Motor neuron (in vitro differentiated cells): ENCODE data around the gene KCNN3. TPM values are rescaled to one million over a fixed set of nuclear protein-coding genes. Genes with fewer than 3 reads are reported as not detected.

ENCODE experiments used
- ATAC-seq, 8 experiments: fragments of 200-7000 bp; cut with Tn5 transposase; replicated peaks in 6 of 8; 2 replicates each; pipeline ENCODE4 v1.8.0; 2021; ENCODE audit warnings: mild to moderate bottlenecking in 8 of 8, moderate library complexity in 8 of 8
- H3K27ac ChIP-seq, 2 donors: fragments of 250-450 bp; sonication (Bioruptor Pico); 2 replicates each; pipeline ENCODE4 v1.9.0; 2021; ENCODE audit warnings: antibody characterized with exemption in 2 of 2, mild to moderate bottlenecking in 2 of 2, moderate library complexity in 1 of 2
- H3K4me1 ChIP-seq, 2 donors: fragments of 250-450 bp; sonication (Bioruptor Pico); replicated peaks in 1 of 2; 2 replicates each; pipeline ENCODE4 v1.6.1; 2021; ENCODE audit warnings: antibody characterized with exemption in 2 of 2, mild to moderate bottlenecking in 2 of 2, moderate library complexity in 1 of 2
- H3K4me3 ChIP-seq, 5 donors: fragments of 250-450 bp; sonication (Bioruptor Pico); 2 replicates each; pipeline ENCODE4 v1.9.0; 2021; ENCODE audit warnings: antibody characterized with exemption in 5 of 5, mild to moderate bottlenecking in 5 of 5, moderate library complexity in 4 of 5
- WGBS, 10 experiments: fragments of 450-650 bp; shearing (Covaris generic); methylation state at CpG; one replicate each; pipeline ENCODE4 v1.0.0; 2022; 5-methylcytosine and 5-hydroxymethylcytosine counted together
- in situ Hi-C, 9 experiments: fragments of 400-800 bp; cut with MboI; loops; one replicate each; pipeline ENCODE4 v1.15.0; 2021; ENCODE audit warnings: low sequenced_read_pairs in 9 of 9, low pct_unique_long_range_greater_than_20kb in 2 of 9; ENCODE audit not compliant: unreplicated experiment in 9 of 9
- total RNA-seq, 8 experiments: library from RNA; unstranded; fragments of 300-600 nt; gene quantifications; 2 replicates each; pipeline versions ENCODE4 v1.2.3 to v1.2.4, GENCODE V29; 2022

KCNN3 gene
- total RNA-seq, 8 experiments from 2014 or later = 0.50 to 16.1 (median 1.5) TPM

DNA sequence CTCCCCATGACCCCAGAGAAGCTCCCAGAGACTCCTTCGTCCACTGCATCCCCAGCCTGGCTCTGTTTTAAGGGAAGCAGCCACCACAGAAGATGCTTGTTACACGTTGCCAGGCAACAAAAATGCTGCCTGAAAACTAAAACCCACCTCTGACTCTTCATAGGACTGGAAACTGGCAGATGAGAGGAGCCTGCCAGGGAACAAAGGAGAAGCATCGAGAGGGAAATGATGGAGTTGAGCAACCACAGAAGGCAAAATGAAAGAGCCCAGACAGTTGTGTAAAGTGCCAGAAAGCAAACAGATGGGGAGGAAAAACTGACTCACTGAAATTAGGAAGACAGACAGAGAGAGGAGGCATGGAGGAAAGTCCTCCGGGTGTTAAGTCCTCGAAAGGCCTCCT is 118.4 kb downstream of the KCNN3 start:
- in situ Hi-C loops = loop anchor here in 2 of 9 experiments (25.0 kb wide), 2 partner anchors 89 to 136 kb away; no protein-coding TSS in a partner anchor
- WGBS, 10 experiments = 0 to 51% (median 39%) methylated on average over 1 to 5 of the region's 5 CpGs; no CpG with 5 or more reads in 3 of the 10 experiments
- ATAC-seq = peak in 5 of 8 experiments; percentile 11 to 41 (median 34)
- no peak overlapping the region for H3K4me3 ChIP-seq
- H3K27ac ChIP-seq = no peak overlapping the region
- H3K4me1 ChIP-seq = peaks cover 31 to 48% of the 10 kb centered on the region in 2 donors

DNA sequence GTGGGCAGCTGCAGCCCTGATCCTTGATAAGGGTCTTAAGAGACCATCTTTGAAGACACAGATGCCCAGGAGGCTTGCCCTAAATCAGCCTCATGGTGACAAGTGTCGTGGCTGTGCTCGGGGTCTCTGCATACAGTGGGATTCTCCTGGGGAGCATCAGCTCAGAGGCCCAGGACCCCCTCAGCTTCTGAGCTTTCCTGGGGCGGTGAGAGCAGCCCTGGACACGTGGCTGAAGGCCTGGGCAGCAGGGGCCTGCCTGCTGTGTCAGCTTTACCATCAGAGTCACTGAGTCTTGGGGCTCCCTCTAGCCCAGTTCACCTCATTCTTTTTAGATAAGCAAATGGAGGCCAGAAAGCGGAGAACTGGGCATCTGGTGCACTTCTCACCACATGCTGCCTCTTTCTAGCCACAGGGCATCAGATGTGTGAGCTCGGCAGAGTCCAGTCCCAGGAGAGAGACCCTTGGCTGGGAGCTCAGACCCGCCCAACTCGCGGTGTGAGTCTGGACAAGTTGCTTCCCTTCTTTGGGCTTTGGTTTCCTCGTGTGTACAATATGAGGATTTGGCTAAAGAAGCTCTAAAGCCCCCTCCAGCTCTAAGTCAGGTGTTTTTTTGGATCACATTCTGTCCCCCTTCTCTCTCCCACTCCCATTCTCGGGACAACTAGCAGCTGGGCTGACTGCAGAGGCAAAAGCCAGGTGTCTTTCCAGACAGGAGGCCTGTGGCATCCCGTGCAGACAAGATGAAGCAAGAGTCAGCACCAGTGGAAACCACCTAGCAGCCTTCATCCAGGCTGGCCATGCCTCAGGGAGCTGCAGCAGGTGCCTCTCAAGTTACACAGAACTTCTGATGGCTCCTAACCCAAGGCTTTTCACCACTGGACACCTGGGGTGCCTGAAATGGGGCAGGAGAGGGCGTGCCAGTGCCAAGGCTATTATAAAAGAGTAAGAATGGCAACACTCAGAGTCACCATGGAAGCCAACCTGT is 119.1 kb downstream of the KCNN3 start:
- no peak overlapping the region for H3K27ac ChIP-seq
- in situ Hi-C loops = loop anchor here in 2 of 9 experiments (25.0 kb wide), 2 partner anchors 89 to 136 kb away; no protein-coding TSS in a partner anchor
- peaks cover 36 to 52% of the 10 kb centered on the region in 2 donors for H3K4me1 ChIP-seq
- 20 to 93% (median 63%) methylated on average over 1 to 6 of the region's 13 CpGs; no CpG with 5 or more reads in 2 of the 10 experiments for WGBS, 10 experiments
- no peak for ATAC-seq
- no peak overlapping the region for H3K4me3 ChIP-seq

DNA sequence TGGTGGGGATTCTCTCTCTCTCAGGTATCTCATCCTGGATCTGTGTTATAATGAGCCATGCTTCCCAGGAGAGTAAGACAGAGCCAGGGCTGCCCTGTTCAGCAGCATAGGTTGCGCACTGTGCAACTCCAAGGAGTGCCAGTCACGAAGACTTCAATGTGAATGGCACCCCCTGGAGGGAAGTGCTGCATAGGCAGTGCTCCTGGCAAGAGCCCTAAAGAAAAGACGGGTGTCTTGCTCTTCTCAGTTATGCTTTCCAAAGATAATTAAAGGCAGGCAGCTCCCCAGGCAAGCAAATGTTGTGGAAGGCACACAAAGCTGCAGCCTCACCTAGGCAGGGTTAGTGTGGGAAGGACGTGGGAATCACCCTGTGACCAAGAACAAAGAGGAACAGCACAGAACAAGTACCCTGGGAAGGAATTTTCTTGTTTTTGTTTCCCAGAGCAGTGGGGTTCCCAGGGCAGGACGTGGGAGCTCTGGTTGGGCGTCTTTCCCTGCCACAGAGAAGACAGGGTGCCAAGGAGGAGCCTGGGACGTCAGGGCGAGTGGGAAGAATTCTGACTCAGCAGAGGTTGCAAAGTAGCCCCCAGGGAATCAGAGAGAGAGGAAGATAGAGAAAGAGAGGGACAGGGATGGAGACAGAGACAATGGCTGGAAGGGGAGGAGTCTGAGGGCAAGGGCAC is 120.9 kb downstream of the KCNN3 start:
- ATAC-seq = peak in 3 of 8 experiments; percentile 9 to 42 (median 35)
- peaks cover 39 to 62% of the 10 kb centered on the region in 2 donors for H3K4me1 ChIP-seq
- no peak overlapping the region for H3K4me3 ChIP-seq
- no peak overlapping the region for H3K27ac ChIP-seq
- in situ Hi-C loops = no loop called here
- WGBS, 10 experiments = 0 to 80% (median 71%) methylated on average over 1 to 8 of the region's 8 CpGs; no CpG with 5 or more reads in 3 of the 10 experiments

DNA sequence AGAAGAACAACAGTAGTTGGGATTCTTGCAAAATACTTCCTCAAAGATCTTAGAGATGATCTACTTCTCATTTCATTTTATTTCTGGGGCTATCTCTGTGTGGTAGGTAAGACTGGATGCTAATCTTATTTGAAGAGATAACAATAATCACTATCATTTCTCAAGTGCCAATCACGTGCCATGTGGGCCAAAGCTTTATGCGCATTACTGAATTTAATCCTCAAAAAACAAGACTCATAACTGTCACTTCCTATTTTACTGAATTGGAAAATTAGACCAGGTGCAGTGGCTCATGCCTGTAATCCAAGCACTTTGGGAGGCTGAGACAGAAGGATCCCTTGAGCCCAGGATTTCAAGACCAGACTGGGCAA is 121.7 kb downstream of the KCNN3 start:
- in situ Hi-C loops = no loop called here
- ATAC-seq = peak in 1 of 8 experiments; percentile 22
- 20 to 100% (median 87%) methylated on average over 1 to 2 of the region's 2 CpGs; no CpG with 5 or more reads in 2 of the 10 experiments for WGBS, 10 experiments
- Histone ChIP-seq H3K4me1 (peaks cover 44 to 66% of the 10 kb centered on the region in 2 donors), H3K27ac (no peak overlapping the region), H3K4me3 (no peak overlapping the region)

DNA sequence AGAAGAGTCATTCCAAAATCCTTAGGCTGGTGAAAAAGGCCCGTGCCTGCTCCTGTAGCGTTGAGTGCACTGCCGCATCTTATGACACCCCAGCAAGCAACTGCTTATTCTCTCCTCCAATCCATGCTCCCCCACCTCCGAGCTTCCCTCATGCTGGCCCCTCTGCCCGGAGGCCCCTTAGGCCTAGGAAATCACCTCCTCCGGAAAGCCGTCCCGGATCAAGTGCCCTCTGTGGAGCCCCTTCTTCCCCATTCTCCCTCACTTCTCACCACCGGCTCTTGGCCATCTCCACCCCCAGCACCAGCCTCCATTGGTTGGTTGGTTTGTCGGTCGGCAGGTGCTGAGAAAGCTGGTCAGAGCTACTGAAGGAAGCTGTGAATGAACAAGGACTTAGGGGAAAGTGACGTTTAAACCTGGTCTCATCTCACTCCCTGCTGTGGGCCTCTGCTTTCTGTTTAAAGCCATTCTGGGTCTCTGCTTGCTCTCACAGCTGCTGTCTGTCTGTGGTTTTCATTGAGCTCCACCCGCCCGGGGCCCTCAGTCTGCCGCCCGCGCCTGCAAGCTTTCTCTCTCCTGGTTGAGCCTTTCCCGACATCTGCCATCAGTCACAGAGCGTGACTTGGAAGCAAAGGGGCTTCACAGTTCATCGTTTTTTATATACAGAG is 122.2 kb downstream of the KCNN3 start:
- in situ Hi-C loops = no loop called here
- H3K27ac ChIP-seq = peak overlapping the region; percentile 35 to 53
- ATAC-seq = peak; percentile 57 to 74 (median 68)
- WGBS, 10 experiments = 3 to 45% (median 36%) methylated on average over 3 to 17 of the region's 20 CpGs; no CpG with 5 or more reads in 2 of the 10 experiments
- H3K4me3 ChIP-seq = no peak overlapping the region
- peaks cover 44 to 66% of the 10 kb centered on the region in 2 donors for H3K4me1 ChIP-seq

DNA sequence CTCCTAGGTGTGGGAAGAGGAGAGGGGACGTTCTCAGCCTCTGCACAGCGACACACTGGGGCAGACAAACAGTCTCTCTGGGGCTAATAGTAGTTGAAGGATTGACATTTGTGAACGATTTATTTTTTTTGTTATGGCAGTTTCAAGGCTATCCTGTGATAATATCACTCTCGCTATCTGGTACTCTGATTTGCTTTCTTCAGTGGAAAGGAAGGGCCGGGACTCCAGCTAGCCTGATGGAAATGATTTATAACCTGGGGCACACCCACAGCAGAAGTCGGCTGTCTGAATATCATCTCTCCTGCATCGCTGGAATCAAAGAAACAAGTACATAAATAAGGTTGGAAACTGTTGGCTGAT is 122.7 kb downstream of the KCNN3 start:
- Histone ChIP-seq H3K4me3 (no peak overlapping the region), H3K4me1 (peaks cover 44 to 66% of the 10 kb centered on the region in 2 donors), H3K27ac (peak overlapping the region in 1 of 2 donors; percentile 57)
- WGBS, 10 experiments = 0 to 40% (median 32%) methylated on average over 1 to 7 of the region's 7 CpGs; no CpG with 5 or more reads in 1 of the 10 experiments
- in situ Hi-C loops = no loop called here
- ATAC-seq = peak; percentile 52 to 83 (median 74)

DNA sequence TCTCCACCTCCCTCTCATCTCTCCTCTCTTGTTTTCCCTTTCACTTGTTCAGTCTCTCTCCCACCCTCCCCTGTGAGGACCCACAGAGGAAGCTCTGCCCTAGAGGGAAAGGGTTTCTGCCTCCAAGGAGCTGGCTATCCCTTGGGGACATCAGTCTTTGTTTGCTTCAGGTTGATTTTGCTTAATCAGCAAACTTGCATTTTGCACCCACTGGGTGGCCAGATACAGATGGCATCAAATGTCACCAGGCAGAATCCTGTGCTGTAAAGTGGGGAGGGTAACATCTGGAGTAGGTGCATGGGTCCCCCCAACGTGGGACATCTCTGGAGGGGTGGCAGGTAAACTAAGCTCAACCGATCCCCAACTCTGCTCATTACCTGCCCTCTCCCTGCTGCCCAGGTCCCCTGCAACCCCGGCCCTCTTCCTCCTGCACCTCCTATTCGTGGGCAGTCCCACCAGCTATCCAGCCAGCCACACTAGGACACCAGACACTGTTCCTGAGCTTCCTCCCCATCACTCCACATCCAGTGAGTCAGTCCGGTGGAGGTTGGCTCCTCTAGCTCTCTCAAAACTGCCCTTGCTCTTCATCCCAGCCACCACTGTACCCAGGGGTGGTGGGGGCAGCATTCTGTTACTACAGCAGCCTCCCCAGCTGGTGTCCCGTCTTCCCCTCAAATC is 123.3 kb downstream of the KCNN3 start:
- ATAC-seq = peak in 5 of 8 experiments; percentile 3 to 36 (median 21)
- in situ Hi-C loops = no loop called here
- Histone ChIP-seq H3K27ac (peak overlapping the region; percentile 7 to 57), H3K4me3 (no peak overlapping the region), H3K4me1 (peaks cover 44 to 63% of the 10 kb centered on the region in 2 donors)
- 60 to 88% (median 74%) methylated on average over 1 to 5 of the region's 6 CpGs; no CpG with 5 or more reads in 6 of the 10 experiments for WGBS, 10 experiments

DNA sequence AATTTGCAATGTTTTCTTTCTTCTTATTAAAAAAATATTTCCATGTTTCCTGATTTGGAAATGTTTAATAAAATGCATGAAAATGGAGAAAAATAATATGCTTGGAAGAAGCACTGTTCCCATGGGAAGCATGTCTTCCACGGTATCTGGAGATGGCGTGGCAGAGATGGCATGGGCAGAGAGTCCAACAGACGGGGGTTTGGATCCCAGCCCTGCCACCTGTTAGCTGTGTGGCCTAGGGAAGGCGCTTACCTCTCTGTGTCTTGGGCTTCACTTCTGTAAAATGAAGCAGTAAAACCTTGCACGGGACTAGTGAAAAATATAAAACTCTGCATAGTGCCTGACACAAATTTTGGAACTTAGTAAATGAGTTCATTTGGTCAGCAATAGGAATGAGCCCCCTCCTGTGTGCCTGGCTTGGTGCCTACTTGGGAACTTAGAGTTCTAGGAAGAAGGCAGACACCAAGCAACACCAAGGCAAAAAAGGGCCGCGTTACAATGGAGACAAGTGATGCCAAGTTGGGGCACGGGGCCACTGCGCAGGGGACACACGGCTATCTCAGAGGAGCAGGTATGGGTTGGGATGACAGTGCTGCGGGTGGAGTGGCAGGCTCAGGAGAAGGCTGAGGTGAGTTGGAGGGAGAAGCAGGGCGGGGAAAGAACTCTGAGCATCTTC is 124.2 kb downstream of the KCNN3 start:
- no peak overlapping the region for H3K4me3 ChIP-seq
- H3K4me1 ChIP-seq = peaks cover 39 to 54% of the 10 kb centered on the region in 2 donors
- no peak for ATAC-seq
- no peak overlapping the region for H3K27ac ChIP-seq
- 20 to 100% (median 82%) methylated on average over 1 to 12 of the region's 12 CpGs; no CpG with 5 or more reads in 2 of the 10 experiments for WGBS, 10 experiments
- in situ Hi-C loops = no loop called here

DNA sequence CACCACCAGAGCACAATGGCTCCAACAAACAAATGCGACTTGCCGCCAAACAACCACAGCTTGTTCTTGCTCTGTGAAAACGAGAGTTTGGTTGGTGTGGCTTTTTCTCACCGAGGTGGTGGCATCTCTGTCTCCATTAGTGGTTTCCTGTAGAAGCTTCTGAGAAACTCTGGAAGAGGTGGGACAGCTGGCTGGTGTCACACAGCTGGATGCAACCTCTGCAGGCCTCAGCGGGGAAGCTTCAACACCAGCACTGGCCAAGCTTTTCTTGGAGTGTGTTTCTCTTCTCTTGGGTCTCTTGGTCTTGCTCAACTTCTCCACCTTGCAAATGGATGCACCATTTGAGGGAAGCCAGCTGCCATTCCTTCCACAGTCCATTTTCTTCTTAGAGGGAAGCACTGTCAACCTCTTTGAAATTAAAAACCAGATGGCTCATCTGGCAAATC is 124.8 kb downstream of the KCNN3 start:
- in situ Hi-C loops = no loop called here
- no peak for ATAC-seq
- no peak overlapping the region for H3K4me3 ChIP-seq
- peaks cover 33 to 48% of the 10 kb centered on the region in 2 donors for H3K4me1 ChIP-seq
- WGBS, 10 experiments = 10 to 88% (median 70%) methylated on average over 1 to 5 of the region's 5 CpGs
- H3K27ac ChIP-seq = no peak overlapping the region

DNA sequence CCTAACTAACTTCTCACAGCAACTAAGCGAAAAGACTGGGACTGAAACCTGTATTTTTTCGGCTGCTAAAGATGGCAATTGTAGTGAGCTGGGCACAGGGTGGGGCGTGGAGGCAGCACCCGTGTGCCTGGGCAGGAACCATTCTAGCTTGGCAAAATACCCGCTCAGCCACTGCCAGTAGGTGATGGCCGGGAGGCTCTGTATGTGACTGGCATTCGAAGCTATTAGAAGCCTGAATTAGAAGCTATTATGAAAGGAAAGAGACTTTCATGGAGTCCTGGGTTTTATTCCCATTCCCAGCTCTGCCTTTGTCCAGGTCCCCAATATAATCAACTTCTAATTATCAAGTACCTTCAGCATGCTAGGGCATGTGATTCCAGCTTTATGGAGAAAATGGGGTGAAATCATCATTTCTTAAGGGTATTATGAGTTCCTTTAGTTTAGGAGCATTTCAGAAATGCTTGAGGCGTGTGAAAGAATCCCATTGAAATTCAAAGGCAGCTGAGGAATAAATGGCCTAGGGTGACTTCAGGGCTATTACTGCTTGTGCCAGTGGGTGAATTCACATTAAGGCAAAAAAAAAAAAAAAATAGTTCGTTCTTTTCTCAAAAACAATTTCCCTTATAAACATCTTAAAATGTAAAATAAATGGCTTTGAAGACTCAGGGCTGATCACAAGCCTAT is 125.6 kb downstream of the KCNN3 start:
- WGBS, 10 experiments = 57 to 84% (median 74%) methylated on average over 1 to 9 of the region's 9 CpGs; no CpG with 5 or more reads in 1 of the 10 experiments
- Histone ChIP-seq H3K4me1 (peaks cover 33 to 40% of the 10 kb centered on the region in 2 donors), H3K4me3 (no peak overlapping the region), H3K27ac (no peak overlapping the region)
- ATAC-seq = no peak
- in situ Hi-C loops = no loop called here

DNA sequence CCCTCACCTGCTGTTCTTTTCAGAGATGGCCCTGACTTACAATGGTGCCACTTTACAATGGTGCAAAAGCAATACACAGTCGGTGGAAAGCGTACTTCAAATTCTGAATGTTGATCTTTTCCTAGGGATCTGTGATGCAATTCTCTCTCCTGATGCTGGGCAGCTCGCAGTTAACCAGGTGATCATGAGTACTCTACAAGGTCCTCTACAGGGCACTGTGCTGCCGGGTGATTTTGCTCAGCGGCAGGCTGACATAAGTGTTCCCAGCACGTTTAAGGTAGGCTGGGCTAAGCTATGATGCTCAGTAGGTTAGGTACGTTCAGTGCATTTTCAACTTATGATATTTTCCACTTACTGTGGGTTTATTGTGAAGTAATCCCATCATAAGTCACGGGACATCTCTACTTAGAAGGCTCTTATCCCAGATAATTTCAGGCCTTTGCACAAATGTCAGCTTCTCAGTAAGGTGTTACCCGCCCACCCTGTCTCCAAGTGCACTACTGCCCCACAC is 126.5 kb downstream of the KCNN3 start:
- ATAC-seq = no peak
- Histone ChIP-seq H3K4me3 (no peak overlapping the region), H3K27ac (no peak overlapping the region), H3K4me1 (peaks cover 32 to 37% of the 10 kb centered on the region in 2 donors)
- in situ Hi-C loops = no loop called here
- WGBS, 10 experiments = 75 to 100% (median 88%) methylated on average over 2 to 6 of the region's 9 CpGs; no CpG with 5 or more reads in 2 of the 10 experiments
